ENCODE results near the gene LYRM1. TPM values are rescaled to one million over a fixed set of nuclear protein-coding genes. Genes with fewer than 3 reads are reported as not detected.

Gene LYRM1
- total and polyA plus RNA-seq, 2 experiments from 2014 or later, result 18.7 to 24.8 TPM

- DNase-seq (ENCODE audit: low spot score), result no peak
- H3K27ac ChIP-seq (ENCODE audit: low read depth), result no peak overlapping the region
- peaks cover 32% of the 10 kb centered on the region for H3K79me2 ChIP-seq (replicated peaks; ENCODE audit: insufficient read depth)
- H3K4me1 ChIP-seq (ENCODE audit: insufficient read depth), result peaks cover 28% of the 10 kb centered on the region
- Mint-ChIP-seq H3K36me3 (ENCODE audit: low read depth) (peaks cover 9% of the 10 kb centered on the region; the same call in 2 of the 3 replicates), H3K9me3 (no peaks in the 10 kb centered on the region), H3K4me1 (peaks cover 33% of the 10 kb centered on the region), H3K27me3 (ENCODE audit: insufficient read depth, low read depth, poor library complexity) (peaks cover 6% of the 10 kb centered on the region), H3K27ac (no peak overlapping the region), H3K4me3 (no peak overlapping the region)
- H3K4me2 ChIP-seq, result no peak overlapping the region
- no peaks in the 10 kb centered on the region for H3K9me2 ChIP-seq (ENCODE audit: insufficient read depth)
- no peaks in the 10 kb centered on the region for H3K36me3 ChIP-seq (ENCODE audit: insufficient read depth)
- no peak overlapping the region for H3K4me3 ChIP-seq
- ATAC-seq, result no peak
- no peak overlapping the region for H2AFZ ChIP-seq
- H3K27me3 ChIP-seq (ENCODE audit: insufficient read depth), result no peaks in the 10 kb centered on the region
- no peak for TF ChIP-seq CTCF (conservative IDR thresholded peaks at IDR 0.05; ENCODE audit: low read depth in 2 of 2)
- TF ChIP-seq ZNF331 (CRISPR knock-in tag; IDR thresholded peaks at IDR 0.05; ENCODE audit: low read depth), result no peak
- no peak for TF ChIP-seq CREB1 (CRISPR knock-in tag; IDR thresholded peaks at IDR 0.05; ENCODE audit: low read depth)
- no peak for TF ChIP-seq EZH2phosphoT487 (IDR thresholded peaks at IDR 0.05; ENCODE audit: unreplicated experiment)
- TF ChIP-seq ZNF114 (CRISPR knock-in tag; IDR thresholded peaks at IDR 0.05), result no peak
- no peak for TF ChIP-seq ZNF462 (CRISPR knock-in tag; IDR thresholded peaks at IDR 0.05)
- TF ChIP-seq ETS1 (IDR thresholded peaks at IDR 0.05), result no peak
- TF ChIP-seq JUNB (IDR thresholded peaks at IDR 0.05; ENCODE audit: unreplicated experiment), result no peak
- no peak for TF ChIP-seq POLR2AphosphoS5 (IDR thresholded peaks at IDR 0.05; ENCODE audit: low read depth)
- TF ChIP-seq REST (IDR thresholded peaks at IDR 0.05; ENCODE audit: unreplicated experiment), result no peak
- TF ChIP-seq STAT1 (IDR thresholded peaks at IDR 0.05; ENCODE audit: unreplicated experiment), result no peak
- TF ChIP-seq NANOG (IDR thresholded peaks at IDR 0.05; ENCODE audit: borderline replicate concordance), result no peak
- TF ChIP-seq EZH2 (IDR thresholded peaks at IDR 0.05; ENCODE audit: low read depth, unreplicated experiment), result no peak
- no peaks in the 10 kb centered on the region for H4K20me1 ChIP-seq (replicated peaks; ENCODE audit: insufficient read depth)
- no peaks in the 10 kb centered on the region for H3F3A ChIP-seq (replicated peaks; ENCODE audit: low read depth)
Measured at GRCh38 chr16:20905576-20905975, 5.0 kb downstream of the LYRM1 start.
